ENCODE measurements around the gene PTBP1.
A peak's percentile ranks its signal among the peaks of the same experiment; 100 is the strongest.

The PTBP1 gene

GRCh38 chr19:795691-796581 lies 1.3 kb upstream of the PTBP1 start:
- no peak for DNase-seq (ENCODE audit: extremely low read depth, low read depth)
- TF ChIP-seq CTCF (IDR thresholded peaks at IDR 0.05; ENCODE audit: low read depth, low read length, missing control alignments) = no peak
- peak overlapping the region; percentile 52 for H3K4me3 ChIP-seq (replicated peaks; ENCODE audit: low read depth, low read length)

- peak overlapping the region; percentile 79 for H3K4me3 ChIP-seq (replicated peaks; ENCODE audit: low read depth, low read length)
- TF ChIP-seq CTCF (IDR thresholded peaks at IDR 0.05; ENCODE audit: low read depth, low read length, missing control alignments) = no peak
- DNase-seq (ENCODE audit: extremely low read depth, low read depth) = peak; percentile 35
These were observed 519 bp downstream of the PTBP1 start for GRCh38 chr19:797528-798414.

- DNase-seq (ENCODE audit: extremely low read depth, low read depth) = no peak
- H3K4me3 ChIP-seq (replicated peaks; ENCODE audit: low read depth, low read length) = peak overlapping the region; percentile 79
- TF ChIP-seq CTCF (IDR thresholded peaks at IDR 0.05; ENCODE audit: low read depth, low read length, missing control alignments) = no peak
These were observed 1.3 kb downstream of the PTBP1 start for GRCh38 chr19:798415-799075.

GRCh38 chr19:799076-799881 lies 2.0 kb downstream of the PTBP1 start:
- peak overlapping the region; percentile 79 for H3K4me3 ChIP-seq (replicated peaks; ENCODE audit: low read depth, low read length)
- TF ChIP-seq CTCF (IDR thresholded peaks at IDR 0.05; ENCODE audit: low read depth, low read length, missing control alignments) = peak; percentile 8
- DNase-seq (ENCODE audit: extremely low read depth, low read depth) = no peak

- no peak for TF ChIP-seq CTCF (IDR thresholded peaks at IDR 0.05; ENCODE audit: low read depth, low read length, missing control alignments)
- no peak for DNase-seq (ENCODE audit: extremely low read depth, low read depth)
- H3K4me3 ChIP-seq (replicated peaks; ENCODE audit: low read depth, low read length) = peak overlapping the region; percentile 79
These were observed 3.2 kb downstream of the PTBP1 start for GRCh38 chr19:800360-801029.
